Inflammatory macrophage treated with lipopolysaccharide for 4 hours (primary cell): ENCODE data around the gene VAV2.
A peak's percentile ranks its signal among the peaks of the same experiment; 100 is the strongest.

ENCODE experiments used
- DNase-seq: peaks from one replicate; pipeline ENCODE4 v3.0.0-alpha.2; 2020

VAV2 gene

DNA sequence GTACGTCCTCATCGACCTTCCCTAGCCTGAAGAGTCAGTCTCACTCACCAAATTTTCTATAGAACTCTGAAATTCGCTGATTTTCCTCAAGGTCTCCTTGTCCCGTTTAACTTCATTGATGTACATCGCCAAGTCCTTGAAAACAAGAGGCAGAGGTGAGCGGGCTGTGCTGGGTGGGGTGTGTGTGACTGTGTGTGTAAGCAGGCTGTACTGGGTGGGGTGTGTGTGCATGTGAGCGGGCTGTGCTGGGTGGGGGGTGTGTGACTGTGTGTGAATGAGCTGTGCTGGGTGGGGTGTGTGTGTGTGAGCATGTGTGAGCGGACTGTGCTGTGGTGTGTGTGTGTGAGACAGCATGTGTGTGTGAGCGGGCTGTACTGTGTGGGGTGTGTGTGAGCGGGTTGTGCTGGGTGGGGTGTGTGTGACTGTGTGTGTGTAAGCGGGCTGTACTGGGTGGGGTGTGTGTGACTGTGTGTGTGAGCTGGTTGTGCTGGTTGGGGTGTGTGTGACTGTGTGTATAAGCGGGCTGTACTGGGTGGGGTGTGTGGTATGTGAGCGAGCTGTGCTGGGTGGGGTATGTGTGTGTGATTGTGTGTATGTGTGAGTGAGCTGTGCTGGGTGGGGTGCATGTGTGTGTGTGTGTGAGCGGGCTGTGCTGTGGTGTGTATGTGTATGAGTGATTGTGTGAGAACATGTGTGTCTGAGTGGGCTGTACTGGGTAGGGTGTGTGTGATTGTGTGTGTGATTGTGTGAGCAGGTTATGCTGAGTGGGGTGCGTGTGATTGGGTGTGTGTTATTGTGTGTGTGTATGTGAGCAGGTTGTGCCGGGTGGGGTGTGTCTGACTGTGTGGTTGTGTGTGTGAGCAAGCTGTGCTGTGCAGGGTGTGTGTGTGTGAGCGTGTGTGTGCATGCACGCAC is 200.1 kb downstream of the VAV2 start:
- no peak for DNase-seq

DNA sequence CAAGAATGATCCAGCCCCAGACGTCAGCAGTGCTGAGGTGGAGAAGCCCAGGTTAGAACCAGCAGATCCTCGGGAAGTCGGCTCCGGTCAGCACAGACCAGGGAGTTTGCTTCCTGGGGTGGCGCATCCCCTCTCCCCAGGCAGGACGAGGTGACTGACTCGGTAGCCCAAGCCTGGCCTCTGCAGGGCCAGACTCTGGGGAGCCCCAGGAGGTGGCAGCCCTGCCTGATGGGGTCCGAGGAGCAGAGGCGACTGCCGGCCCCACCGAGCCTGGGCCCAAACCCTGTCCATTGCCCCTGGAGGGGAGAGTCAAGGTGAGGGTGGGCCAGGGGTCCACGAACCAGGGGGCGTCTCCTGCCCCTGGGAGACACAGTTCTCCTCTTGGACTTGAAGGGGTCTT is 201.1 kb downstream of the VAV2 start:
- no peak for DNase-seq

DNA sequence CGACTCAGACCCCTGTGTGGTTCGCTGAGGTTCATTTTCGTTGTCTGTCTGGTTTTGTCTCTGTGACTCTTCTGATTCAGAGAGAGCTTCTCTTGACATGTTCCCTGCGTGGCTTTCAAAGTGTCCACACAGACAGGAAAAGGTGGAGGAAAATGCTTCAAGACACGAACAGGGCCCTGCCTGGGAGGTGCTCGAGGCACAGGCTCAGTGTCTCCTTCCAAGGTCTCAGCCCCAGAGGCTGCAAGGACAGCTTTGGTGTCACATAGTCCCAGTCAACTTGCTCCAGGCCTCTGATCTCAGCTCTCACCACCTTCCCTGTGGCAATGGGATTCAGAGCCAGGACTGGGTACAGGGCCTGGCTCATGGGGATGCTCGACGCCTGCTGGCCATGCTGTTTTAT is 202.3 kb downstream of the VAV2 start:
- DNase-seq: no peak

DNA sequence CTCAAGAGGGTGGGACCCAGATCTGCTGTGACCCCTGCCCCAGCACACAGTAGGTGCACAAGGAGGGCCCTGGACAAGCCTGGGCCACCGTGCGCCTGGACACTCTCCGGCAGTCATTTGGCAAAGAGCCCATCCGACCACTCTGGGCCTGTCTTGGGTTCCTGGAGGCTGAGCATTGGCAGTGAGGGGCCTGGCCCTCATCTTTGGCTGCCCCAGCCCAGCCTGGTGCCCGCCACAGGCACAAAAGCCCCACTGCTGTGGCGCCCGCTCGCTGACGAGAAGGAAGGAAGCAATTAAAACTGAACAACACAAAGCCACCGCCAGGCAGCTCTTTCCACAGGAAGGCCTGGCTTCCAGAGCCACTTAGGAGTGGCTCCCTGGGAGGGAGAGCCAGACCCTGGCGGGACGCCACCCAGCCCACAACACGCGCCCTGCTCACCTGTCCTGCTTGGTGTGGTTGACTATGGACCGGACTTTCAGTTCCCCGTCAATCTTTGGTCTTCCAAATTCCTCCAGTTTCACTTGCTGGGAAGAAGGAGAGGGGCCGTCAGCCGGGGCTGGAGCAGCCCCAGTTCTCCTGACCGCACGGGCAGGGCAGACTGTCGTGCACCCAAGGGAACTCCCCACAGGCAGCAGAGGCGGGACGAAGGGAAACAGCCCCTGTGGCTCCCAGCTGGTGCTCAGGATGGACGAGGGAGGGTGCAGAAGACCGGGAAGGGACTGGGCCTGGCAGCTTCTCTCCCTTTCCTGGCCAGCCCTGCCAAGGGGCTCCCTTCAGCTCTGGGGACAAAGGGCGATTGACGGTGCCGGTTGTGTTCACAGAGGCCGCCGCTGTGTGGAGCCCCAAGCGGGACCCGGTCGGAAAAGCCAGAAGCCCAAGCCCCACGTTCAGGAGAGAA is 203.1 kb downstream of the VAV2 start:
- peak; percentile 10 for DNase-seq

GRCh38 chr9:133788045-133788818 is 203.9 kb downstream of the VAV2 start:
- DNase-seq: no peak

DNA sequence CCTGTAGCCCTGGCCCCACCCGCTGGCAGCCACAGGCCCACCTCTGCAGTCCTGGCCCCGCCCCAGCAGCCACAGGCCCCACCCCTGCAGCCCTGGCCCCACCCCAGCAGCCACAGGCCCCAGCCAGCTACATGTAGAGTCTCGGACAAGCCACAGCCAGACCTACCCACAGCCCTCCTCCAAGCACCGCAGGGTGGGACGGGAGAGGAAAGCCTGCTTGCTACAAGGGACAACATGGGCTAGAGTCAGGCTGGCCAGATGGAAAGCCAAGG is 204.4 kb downstream of the VAV2 start:
- peak; percentile 40 for DNase-seq

DNA sequence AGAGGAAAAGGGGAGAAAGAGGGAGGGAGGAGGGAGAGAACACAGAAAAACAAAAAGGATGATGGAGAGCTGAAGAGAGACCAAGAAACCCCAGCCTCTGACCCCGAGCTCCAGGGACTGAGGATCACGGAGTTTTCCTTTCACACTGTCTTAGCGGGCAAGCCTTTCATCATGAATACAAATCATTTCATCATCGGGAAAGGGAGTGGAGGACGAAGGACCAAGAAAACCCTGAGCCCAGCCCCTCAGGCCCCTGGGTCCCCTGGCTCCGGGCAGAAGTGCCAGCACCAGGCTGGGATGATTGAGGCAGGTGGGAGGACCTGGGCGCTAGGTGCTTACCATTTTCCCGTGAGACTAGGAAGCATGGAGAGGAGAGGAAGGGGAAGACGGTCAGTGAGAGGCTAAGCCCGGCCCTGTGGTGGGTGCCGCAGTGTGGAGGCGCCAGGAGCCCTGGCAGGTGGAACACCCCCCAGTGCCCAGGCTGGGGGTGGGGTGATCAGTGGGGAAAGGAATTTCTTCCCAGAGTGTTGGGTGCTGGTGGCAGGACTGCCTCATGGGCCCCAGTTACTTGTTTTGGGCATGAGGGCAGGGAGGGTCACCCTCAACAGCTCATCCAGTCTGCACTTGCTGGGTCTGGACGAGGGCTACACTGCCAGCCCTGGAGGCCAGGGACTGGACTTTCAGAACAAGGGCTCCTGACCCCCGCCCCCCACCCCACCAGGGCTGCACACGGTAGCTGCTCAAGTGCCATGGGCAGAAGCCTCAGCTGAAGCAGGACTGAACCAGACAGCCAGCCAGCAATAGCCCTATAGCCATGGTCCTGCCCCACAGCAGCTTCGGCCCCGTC is 205.0 kb downstream of the VAV2 start:
- DNase-seq: peak; percentile 31

- peak; percentile 64 for DNase-seq
Observed at GRCh38 chr9:133786371-133786753, 205.8 kb downstream of the VAV2 start.

- DNase-seq: no peak
Observed at GRCh38 chr9:133785753-133786370, 206.3 kb downstream of the VAV2 start.

GRCh38 chr9:133784731-133785561 is 207.2 kb downstream of the VAV2 start:
- DNase-seq: no peak

DNA sequence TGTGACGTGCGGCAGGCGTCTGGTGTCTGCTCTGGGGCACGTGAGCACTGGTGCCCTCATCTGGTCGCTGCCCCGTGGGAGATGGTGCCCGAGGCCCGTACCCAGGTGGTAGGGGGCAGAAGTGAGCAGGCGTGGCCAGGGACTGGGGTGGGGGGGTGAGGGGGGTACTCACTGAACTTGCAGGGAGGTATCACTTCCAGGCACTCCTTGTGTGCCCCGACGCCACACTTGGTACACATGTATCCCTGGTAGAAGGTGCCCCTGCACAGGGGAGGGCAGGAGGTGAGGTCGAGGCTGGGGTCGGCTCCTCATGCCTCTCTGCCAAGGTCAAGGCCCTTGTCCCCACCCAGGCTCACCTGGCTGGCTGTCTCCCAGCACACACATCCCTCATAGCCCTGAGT is 208.8 kb downstream of the VAV2 start:
- no peak for DNase-seq

GRCh38 chr9:133782157-133783130 is 209.7 kb downstream of the VAV2 start:
- DNase-seq: peak; percentile 64

GRCh38 chr9:133781828-133782135 is 210.3 kb downstream of the VAV2 start:
- DNase-seq: no peak

DNA sequence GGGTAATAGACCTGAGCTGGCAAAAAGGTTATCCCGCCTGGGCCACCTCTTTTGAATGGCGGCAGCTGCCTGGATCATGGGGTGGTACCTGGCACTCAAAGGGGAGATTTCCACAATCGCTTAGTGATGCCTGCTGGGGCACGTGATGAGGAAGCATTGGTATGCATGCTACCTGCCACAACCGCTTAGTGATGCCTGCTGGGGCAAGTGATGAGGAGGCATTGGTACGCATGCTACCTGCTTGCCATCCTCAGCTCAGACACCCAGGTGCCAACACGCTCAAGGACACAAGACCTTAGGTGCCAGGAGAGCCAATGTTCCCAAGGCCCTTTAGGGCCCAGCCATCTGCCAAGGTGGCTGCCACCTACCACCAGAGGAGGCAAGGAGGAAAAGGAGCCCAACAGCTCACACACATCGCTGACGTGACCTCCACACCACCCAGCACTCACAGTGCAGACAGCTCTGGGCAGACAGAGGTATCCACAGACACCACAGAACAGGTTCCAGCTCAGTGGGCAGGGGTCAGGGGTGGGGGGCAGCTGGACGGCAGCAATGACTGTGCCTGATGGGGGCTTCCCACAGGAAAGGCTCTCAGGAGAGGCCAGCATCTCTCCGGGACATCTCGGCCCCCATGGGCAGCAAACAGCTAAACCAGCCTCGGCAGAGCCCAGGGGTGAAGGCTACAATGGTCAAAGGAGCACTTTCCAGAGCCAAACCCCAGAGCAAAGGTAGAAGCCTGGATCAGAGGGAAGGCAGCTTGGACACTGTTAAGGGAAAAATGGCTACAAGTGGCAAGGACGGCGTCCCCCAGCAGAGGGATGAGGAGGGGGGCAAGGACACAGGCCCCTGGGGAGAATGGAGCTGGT is 210.9 kb downstream of the VAV2 start:
- DNase-seq: no peak

DNA sequence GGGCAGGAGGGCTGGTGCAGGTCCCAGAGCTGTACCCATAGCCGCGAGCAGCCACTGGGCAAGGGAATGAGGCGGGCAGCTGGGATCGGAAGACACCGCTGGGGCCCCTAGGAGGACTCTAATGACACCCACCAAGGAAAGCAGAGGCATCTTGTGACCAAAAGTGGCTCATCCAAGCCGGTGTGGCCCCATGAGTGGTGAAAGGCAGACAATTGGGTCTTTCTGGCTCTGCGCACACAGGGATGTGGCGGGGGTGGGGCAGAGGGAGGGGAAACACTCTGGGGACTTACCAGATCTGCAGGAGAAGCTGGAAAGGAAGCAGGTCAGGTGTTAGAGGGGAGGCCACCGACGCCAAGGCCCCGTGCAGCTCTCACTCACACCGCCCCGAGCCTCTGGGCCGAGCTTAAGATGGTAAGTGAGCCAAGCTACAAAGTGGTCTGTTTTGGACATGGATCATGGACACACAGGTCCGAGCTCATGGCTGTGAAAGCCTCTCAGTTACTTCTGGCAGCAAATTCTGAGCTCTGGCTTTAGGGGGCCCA is 211.6 kb downstream of the VAV2 start:
- no peak for DNase-seq

DNA sequence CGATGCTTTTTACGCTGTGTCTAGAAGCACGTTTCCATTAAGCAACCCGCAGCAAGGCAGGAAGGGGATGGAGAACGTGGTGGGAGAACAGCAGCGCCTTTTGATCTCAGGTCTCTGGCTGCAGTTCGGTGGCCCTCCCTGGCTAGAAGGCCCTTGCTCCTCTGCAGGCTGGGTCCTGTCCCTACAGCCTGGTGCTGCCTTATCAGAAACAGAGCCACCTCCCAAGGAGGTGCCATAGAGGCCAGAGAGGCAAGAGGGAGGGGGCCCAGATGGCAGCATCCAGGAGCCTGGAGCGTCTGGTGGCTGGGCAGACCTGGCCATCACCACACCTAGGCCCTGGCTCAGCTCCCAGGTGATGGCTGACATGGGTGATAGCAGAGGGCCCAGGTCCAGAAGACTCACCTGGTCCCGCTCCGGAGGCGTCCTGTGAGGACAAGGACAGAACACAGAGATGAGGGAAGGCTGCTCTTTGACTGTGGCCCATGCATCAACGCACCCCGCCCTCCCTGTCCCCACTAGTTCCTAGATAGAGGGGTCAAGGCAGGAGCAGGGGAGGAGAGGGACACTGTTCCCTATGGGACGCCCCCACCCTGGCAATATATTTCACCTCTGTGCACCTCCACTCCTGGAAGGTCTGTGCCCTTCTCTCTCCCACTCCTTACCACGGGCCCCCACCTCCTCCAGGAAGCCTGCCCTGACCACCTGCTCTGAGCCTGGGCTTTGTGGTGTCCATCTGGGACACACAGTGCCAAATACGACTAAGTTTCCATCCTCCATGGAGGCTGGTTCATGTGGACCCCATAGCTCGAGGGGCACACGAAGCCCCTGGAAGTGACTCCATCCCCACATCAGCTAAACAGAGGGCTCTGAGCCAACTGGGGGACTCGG is 212.4 kb downstream of the VAV2 start:
- no peak for DNase-seq

DNA sequence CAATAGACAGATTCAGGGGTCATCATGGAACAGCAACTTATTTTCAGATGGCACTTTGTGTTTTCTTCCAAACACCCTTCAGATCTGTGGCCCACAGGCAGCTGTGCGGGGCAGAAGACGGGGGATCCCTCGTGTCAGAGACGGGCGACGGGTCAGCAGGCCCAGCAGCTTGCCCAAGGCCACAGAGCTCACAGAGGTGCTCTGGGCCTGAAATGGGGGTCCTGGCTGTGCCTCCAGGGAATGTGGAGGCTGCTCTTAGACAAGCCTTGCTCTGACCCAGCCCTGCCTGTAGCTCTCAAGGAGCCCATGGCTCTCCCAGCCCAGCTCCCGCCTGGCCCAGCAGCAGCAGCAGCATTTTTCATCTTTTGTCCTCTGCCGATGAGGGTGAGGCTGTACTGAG is 213.0 kb downstream of the VAV2 start:
- no peak for DNase-seq
